Measurements from ENCODE around the gene CYGB. TPM values are rescaled to one million over a fixed set of nuclear protein-coding genes. Genes with fewer than 3 reads are reported as not detected.
"Not testable (repeated sequence)": the region's sequence is repeated elsewhere in the genome, so short reads cannot be mapped to it uniquely, and the experiment has no call there.

Gene CYGB
- polyA plus RNA-seq, 1 donor, result 14.1 TPM

GRCh38 chr17:76568811-76569221 lies 31.3 kb upstream of the CYGB start:
- peaks cover 4% of the 10 kb centered on the region for H3K27me3 ChIP-seq (ENCODE audit: control insufficient read depth, insufficient read depth, low read length)
- H3K4me1 ChIP-seq (ENCODE audit: control insufficient read depth, insufficient read depth, low read length), result peaks cover 18% of the 10 kb centered on the region
- no peak overlapping the region for H3K27ac ChIP-seq (ENCODE audit: low read length)
- DNase-seq, result no peak
- no CpG with 5 or more reads among the region's 19 CpGs for WGBS (ENCODE audit: insufficient coverage, low lambda C conversion rate)
- H3K36me3 ChIP-seq (ENCODE audit: control insufficient read depth, insufficient read depth, low read length), result peaks cover 20% of the 10 kb centered on the region
- H3K9me3 ChIP-seq (ENCODE audit: control insufficient read depth, low read depth, low read length), result no peaks in the 10 kb centered on the region
- H3K4me3 ChIP-seq (ENCODE audit: low read length), result no peak overlapping the region

- no peak overlapping the region for H3K4me3 ChIP-seq (ENCODE audit: low read length)
- H3K27ac ChIP-seq (ENCODE audit: low read length), result peak overlapping the region; percentile 56
- H3K9me3 ChIP-seq (ENCODE audit: control insufficient read depth, low read depth, low read length), result no peaks in the 10 kb centered on the region
- peaks cover 4% of the 10 kb centered on the region for H3K27me3 ChIP-seq (ENCODE audit: control insufficient read depth, insufficient read depth, low read length)
- peaks cover 18% of the 10 kb centered on the region for H3K4me1 ChIP-seq (ENCODE audit: control insufficient read depth, insufficient read depth, low read length)
- peak; percentile 90 to 92 for DNase-seq
- H3K36me3 ChIP-seq (ENCODE audit: control insufficient read depth, insufficient read depth, low read length), result peaks cover 22% of the 10 kb centered on the region
- WGBS (ENCODE audit: insufficient coverage, low lambda C conversion rate), result 83% methylated on average over 2 of the region's 14 CpGs
These were observed 30.3 kb upstream of the CYGB start for GRCh38 chr17:76567634-76568432.

GRCh38 chr17:76566988-76567431 lies 29.5 kb upstream of the CYGB start:
- Histone ChIP-seq H3K27me3 (ENCODE audit: control insufficient read depth, insufficient read depth, low read length) (peaks cover 4% of the 10 kb centered on the region), H3K27ac (ENCODE audit: low read length) (peak overlapping the region; percentile 56), H3K4me1 (ENCODE audit: control insufficient read depth, insufficient read depth, low read length) (peaks cover 18% of the 10 kb centered on the region), H3K9me3 (ENCODE audit: control insufficient read depth, low read depth, low read length) (no peaks in the 10 kb centered on the region), H3K4me3 (ENCODE audit: low read length) (no peak overlapping the region), H3K36me3 (ENCODE audit: control insufficient read depth, insufficient read depth, low read length) (peaks cover 25% of the 10 kb centered on the region)
- DNase-seq, result no peak
- no CpG with 5 or more reads among the region's 5 CpGs for WGBS (ENCODE audit: insufficient coverage, low lambda C conversion rate)

- Histone ChIP-seq H3K36me3 (ENCODE audit: control insufficient read depth, insufficient read depth, low read length) (peaks cover 29% of the 10 kb centered on the region), H3K4me1 (ENCODE audit: control insufficient read depth, insufficient read depth, low read length) (peaks cover 18% of the 10 kb centered on the region)
These were observed 29.1 kb upstream of the CYGB start for GRCh38 chr17:76566613-76566943.

DNA sequence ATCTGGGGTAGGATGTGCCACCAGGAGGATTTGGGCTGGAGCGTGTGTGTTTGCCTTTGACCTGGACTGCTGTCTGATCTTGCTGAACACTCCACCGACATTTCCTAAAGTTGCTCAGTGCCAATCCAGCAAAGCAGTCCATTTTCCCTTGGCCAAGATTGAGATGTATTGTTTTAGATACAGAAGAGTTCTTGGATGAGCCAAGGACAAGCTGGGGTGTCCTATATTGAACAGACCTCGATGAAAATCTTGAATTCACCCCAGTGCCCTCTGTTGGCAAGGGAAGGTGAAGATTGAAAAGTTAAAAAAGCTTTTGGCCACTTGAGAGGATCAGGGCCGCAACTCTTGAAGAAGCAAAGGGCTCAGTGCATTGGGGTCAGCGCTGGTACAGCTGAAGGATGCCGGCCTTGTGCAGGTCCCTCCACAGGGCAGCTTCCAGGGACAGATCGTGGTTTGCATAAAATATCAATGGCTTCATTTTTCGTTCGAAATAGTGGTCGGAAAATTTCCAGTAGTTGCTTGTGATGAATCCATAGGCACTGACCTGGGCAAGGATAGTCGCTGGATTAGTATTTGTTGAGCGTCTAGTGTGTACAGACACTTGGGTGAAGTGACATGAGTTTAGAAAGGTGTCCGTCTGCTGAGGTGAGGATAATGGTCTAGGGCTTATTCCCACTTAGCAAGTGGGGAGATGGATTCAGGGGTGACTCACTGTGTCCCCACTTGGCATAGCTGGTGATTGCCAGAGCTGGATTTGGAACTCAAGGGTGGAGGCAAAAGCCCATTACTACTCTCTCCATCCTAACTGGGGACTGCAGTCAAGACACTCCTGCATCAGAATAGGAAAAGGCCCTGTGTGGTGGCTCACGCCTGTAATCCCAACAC lies 28.5 kb upstream of the CYGB start:
- no peak overlapping the region for H3K27ac ChIP-seq (ENCODE audit: low read length)
- H3K4me3 ChIP-seq (ENCODE audit: low read length), result no peak overlapping the region
- DNase-seq, result no peak
- H3K9me3 ChIP-seq (ENCODE audit: control insufficient read depth, low read depth, low read length), result no peaks in the 10 kb centered on the region
- H3K4me1 ChIP-seq (ENCODE audit: control insufficient read depth, insufficient read depth, low read length), result peaks cover 18% of the 10 kb centered on the region
- peaks cover 4% of the 10 kb centered on the region for H3K27me3 ChIP-seq (ENCODE audit: control insufficient read depth, insufficient read depth, low read length)
- H3K36me3 ChIP-seq (ENCODE audit: control insufficient read depth, insufficient read depth, low read length), result peaks cover 35% of the 10 kb centered on the region
- WGBS (ENCODE audit: insufficient coverage, low lambda C conversion rate), result no CpG with 5 or more reads among the region's 14 CpGs

More at GRCh38 chr17:76566613-76566943, 29.1 kb upstream of the CYGB start:
- Histone ChIP-seq H3K4me3 (ENCODE audit: low read length) (no peak overlapping the region), H3K27me3 (ENCODE audit: control insufficient read depth, insufficient read depth, low read length) (peaks cover 4% of the 10 kb centered on the region), H3K27ac (ENCODE audit: low read length) (peak overlapping the region; percentile 56), H3K9me3 (ENCODE audit: control insufficient read depth, low read depth, low read length) (no peaks in the 10 kb centered on the region)
- no peak for DNase-seq
- no CpG with 5 or more reads among the region's 3 CpGs for WGBS (ENCODE audit: insufficient coverage, low lambda C conversion rate)

DNA sequence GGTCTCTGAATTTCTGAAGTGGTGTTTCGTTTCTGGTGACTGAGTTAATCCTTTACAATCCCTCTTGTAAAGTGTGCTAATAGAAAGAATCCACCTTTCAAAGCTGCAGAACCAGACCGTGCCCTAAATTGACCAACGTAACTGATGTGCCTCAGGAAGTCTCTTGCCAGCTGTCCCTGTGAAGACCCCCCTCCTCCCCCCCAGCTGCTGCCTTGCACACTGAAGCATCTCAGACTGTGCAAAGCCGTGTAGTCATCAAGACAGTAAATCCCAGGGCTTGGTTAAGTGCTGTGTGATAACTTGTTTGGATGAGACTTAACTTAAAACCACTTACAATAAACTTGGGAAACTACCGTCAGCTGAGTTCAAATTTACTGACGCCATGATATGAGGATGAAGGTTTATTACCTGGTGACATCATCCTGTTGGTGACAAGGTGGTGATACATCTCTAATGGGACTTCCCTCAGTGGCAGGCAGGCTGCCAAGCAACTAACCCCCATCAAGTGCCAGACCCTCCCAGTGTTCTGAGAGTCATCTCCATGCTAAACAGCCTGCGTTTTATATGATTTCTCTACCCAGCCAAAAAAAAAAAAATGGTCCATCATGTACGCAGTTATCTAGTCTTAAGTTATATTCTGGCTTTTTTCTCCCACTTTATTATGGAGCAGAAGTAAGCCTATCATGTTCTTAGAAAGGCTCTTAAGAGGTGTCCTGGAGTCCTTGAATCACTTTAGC lies 27.6 kb upstream of the CYGB start:
- H3K4me1 ChIP-seq (ENCODE audit: control insufficient read depth, insufficient read depth, low read length), result peaks cover 18% of the 10 kb centered on the region
- H3K4me3 ChIP-seq (ENCODE audit: low read length); H3K27me3 ChIP-seq (ENCODE audit: control insufficient read depth, insufficient read depth, low read length); H3K27ac ChIP-seq (ENCODE audit: low read length); H3K9me3 ChIP-seq (ENCODE audit: control insufficient read depth, low read depth, low read length): not testable (repeated sequence)
- H3K36me3 ChIP-seq (ENCODE audit: control insufficient read depth, insufficient read depth, low read length), result peaks cover 38% of the 10 kb centered on the region
- WGBS (ENCODE audit: insufficient coverage, low lambda C conversion rate), result no CpG with 5 or more reads among the region's 8 CpGs
- DNase-seq, result peak in 1 of 2 donors; percentile 51

GRCh38 chr17:76563359-76563758 lies 25.9 kb upstream of the CYGB start:
- not testable (repeated sequence) for H3K27me3 ChIP-seq (ENCODE audit: control insufficient read depth, insufficient read depth, low read length); H3K27ac ChIP-seq (ENCODE audit: low read length); DNase-seq; H3K9me3 ChIP-seq (ENCODE audit: control insufficient read depth, low read depth, low read length); H3K4me3 ChIP-seq (ENCODE audit: low read length)
- WGBS (ENCODE audit: insufficient coverage, low lambda C conversion rate), result 100% methylated on average over 1 of the region's 2 CpGs
- H3K36me3 ChIP-seq (ENCODE audit: control insufficient read depth, insufficient read depth, low read length), result peaks cover 43% of the 10 kb centered on the region
- peaks cover 27% of the 10 kb centered on the region for H3K4me1 ChIP-seq (ENCODE audit: control insufficient read depth, insufficient read depth, low read length)

DNA sequence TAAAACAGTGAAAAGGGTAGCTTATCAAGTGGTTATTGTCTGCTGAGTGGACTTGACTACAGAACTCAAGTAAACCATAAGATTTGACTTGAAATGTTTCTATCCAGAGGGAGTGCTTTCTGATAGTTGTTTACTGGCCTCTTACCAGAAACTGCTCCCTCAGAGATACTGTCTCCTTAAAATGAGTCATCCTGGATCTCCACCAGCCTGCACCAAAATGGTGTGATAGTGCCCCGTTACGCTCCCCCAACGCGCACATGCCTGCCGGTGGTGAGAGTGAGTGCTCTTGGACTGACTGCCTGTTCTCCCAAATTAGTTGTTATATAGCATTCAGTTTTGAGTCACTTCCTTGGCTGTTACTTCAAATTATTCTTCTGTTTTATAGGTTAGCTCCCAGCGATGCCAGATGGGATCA lies 25.2 kb upstream of the CYGB start:
- peaks cover 43% of the 10 kb centered on the region for H3K36me3 ChIP-seq (ENCODE audit: control insufficient read depth, insufficient read depth, low read length)
- no peak overlapping the region for H3K4me3 ChIP-seq (ENCODE audit: low read length)
- no peak overlapping the region for H3K27ac ChIP-seq (ENCODE audit: low read length)
- H3K27me3 ChIP-seq (ENCODE audit: control insufficient read depth, insufficient read depth, low read length), result no peaks in the 10 kb centered on the region
- WGBS (ENCODE audit: insufficient coverage, low lambda C conversion rate), result no CpG with 5 or more reads among the region's 6 CpGs
- peaks cover 21% of the 10 kb centered on the region for H3K4me1 ChIP-seq (ENCODE audit: control insufficient read depth, insufficient read depth, low read length)
- no peak for DNase-seq
- no peaks in the 10 kb centered on the region for H3K9me3 ChIP-seq (ENCODE audit: control insufficient read depth, low read depth, low read length)

DNA sequence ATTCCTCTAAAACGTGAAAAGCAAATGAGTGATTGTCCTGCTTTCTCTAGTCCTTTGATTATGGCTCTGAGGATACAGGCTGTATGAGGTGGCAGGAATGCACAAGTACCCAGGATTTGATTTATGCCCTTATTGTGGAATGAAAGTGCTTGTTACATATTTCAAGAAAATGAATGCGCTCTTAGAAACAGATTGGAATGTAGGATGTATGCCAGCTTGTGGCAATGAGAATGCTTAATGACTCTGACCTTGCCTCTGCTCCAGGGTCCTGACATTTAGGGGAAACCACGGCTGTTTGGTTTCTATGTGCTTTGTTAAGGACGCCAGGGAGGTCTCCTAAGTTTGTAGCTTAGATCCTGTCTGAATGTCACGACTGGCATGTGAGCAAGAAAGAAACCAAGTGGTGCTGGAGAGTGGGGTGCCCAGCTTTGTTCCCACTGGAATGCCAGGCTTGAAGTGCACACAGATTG lies 24.3 kb upstream of the CYGB start:
- Histone ChIP-seq H3K4me1 (ENCODE audit: control insufficient read depth, insufficient read depth, low read length) (peaks cover 14% of the 10 kb centered on the region), H3K27me3 (ENCODE audit: control insufficient read depth, insufficient read depth, low read length) (no peaks in the 10 kb centered on the region), H3K27ac (ENCODE audit: low read length) (no peak overlapping the region), H3K4me3 (ENCODE audit: low read length) (no peak overlapping the region), H3K36me3 (ENCODE audit: control insufficient read depth, insufficient read depth, low read length) (peaks cover 41% of the 10 kb centered on the region), H3K9me3 (ENCODE audit: control insufficient read depth, low read depth, low read length) (no peaks in the 10 kb centered on the region)
- 70% methylated on average over 2 of the region's 5 CpGs for WGBS (ENCODE audit: insufficient coverage, low lambda C conversion rate)
- DNase-seq, result no peak

GRCh38 chr17:76561332-76561731 lies 23.8 kb upstream of the CYGB start:
- no peak overlapping the region for H3K4me3 ChIP-seq (ENCODE audit: low read length)
- H3K27ac ChIP-seq (ENCODE audit: low read length), result no peak overlapping the region
- H3K27me3 ChIP-seq (ENCODE audit: control insufficient read depth, insufficient read depth, low read length), result no peaks in the 10 kb centered on the region
- H3K9me3 ChIP-seq (ENCODE audit: control insufficient read depth, low read depth, low read length), result no peaks in the 10 kb centered on the region
- peaks cover 14% of the 10 kb centered on the region for H3K4me1 ChIP-seq (ENCODE audit: control insufficient read depth, insufficient read depth, low read length)
- DNase-seq, result no peak
- 59% methylated on average over 3 of the region's 7 CpGs for WGBS (ENCODE audit: insufficient coverage, low lambda C conversion rate)
- peaks cover 38% of the 10 kb centered on the region for H3K36me3 ChIP-seq (ENCODE audit: control insufficient read depth, insufficient read depth, low read length)

Data from large intestine (tissue), 3 donors.